PFSK-1 (cell line): ENCODE results near the gene LSAMP.

Experiments used
- FOXP2 ChIP-seq: optimal IDR thresholded peaks from 2 replicates; pipeline ENCODE3; 2011; ENCODE audit warnings: borderline replicate concordance, control low read depth, inconsistent platforms; ENCODE audit not compliant: insufficient read depth; ENCODE audit errors: extremely low read length, extremely low read depth
- POLR2AphosphoS5 ChIP-seq: IDR thresholded peaks from 2 replicates; pipeline ENCODE4 v1.6.1; 2012; ENCODE audit warnings: low read depth, mild to moderate bottlenecking, control low read depth, low read length, moderate library complexity
- REST ChIP-seq, 2 experiments: IDR thresholded peaks; 2 replicates each; pipeline versions ENCODE4 v1.6.1 to v1.8.0; 2011 to 2012; ENCODE audit warnings: low read depth in 2 of 2, low read length in 2 of 2, control low read depth in 1 of 2, inconsistent platforms in 1 of 2, mild to moderate bottlenecking in 1 of 2, moderate library complexity in 1 of 2; ENCODE audit not compliant: insufficient read depth in 1 of 2
- SIN3A ChIP-seq: IDR thresholded peaks from 2 replicates; pipeline ENCODE4 v1.6.1; 2012; ENCODE audit warnings: mild to moderate bottlenecking, low read length, moderate library complexity, borderline replicate concordance; ENCODE audit not compliant: insufficient read depth
- TAF1 ChIP-seq: IDR thresholded peaks from 2 replicates; pipeline ENCODE4 v1.6.1; 2012; ENCODE audit warnings: low read length, control low read depth, borderline replicate concordance; ENCODE audit not compliant: insufficient read depth

GRCh38 chr3:116306149-116306548 lies 139.1 kb downstream of the LSAMP start:
- TF ChIP-seq POLR2AphosphoS5 (no peak), REST (IDR thresholded peaks at IDR 0.05; ENCODE audit: insufficient read depth in 1 of 2, low read depth in 2 of 2, low read length in 2 of 2) (no peak), TAF1 (no peak), SIN3A (no peak), FOXP2 (no peak)
